A673 (cell line): ENCODE measurements around the gene CACNG5.

Experiments
- CTCF ChIP-seq: fragments of 300-800, 200-600 bp; sonication (generic); conservative IDR thresholded peaks from 2 replicates; pipeline ENCODE4 v1.5.1; 2017; ENCODE audit warnings: low read depth, mild to moderate bottlenecking, antibody characterized with exemption, low read length, moderate library complexity, mixed read lengths
- EZH2 ChIP-seq: fragments of 200-600 bp; sonication (generic); IDR thresholded peaks from 2 replicates; pipeline ENCODE4 v1.6.1; 2017; ENCODE audit warnings: borderline replicate concordance, low read depth, mild to moderate bottlenecking, mixed read lengths, antibody characterized with exemption, low read length; ENCODE audit not compliant: poor library complexity, severe bottlenecking

DNA sequence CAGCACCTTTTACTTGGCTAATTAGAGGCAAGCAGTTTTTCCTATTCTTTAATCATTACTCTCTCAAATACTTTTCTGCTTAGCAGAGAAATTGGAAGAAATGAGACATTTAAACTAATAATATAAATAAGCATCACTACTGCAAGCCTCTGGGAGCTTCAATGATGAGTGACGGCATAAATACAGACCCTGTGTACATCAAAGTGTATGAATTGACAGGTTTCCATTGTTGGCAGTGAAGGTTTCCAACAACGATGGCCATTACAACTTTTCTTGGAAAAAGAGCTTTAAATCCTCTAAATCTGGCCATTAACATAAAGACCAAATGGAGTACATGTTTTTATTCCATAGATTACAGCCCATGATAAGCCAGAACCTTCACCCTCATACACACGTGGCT, 39.4 kb upstream of the CACNG5 start:
- TF ChIP-seq CTCF (no peak), EZH2 (no peak)
